ENCODE results near the gene PEMT.

Gene PEMT

DNA sequence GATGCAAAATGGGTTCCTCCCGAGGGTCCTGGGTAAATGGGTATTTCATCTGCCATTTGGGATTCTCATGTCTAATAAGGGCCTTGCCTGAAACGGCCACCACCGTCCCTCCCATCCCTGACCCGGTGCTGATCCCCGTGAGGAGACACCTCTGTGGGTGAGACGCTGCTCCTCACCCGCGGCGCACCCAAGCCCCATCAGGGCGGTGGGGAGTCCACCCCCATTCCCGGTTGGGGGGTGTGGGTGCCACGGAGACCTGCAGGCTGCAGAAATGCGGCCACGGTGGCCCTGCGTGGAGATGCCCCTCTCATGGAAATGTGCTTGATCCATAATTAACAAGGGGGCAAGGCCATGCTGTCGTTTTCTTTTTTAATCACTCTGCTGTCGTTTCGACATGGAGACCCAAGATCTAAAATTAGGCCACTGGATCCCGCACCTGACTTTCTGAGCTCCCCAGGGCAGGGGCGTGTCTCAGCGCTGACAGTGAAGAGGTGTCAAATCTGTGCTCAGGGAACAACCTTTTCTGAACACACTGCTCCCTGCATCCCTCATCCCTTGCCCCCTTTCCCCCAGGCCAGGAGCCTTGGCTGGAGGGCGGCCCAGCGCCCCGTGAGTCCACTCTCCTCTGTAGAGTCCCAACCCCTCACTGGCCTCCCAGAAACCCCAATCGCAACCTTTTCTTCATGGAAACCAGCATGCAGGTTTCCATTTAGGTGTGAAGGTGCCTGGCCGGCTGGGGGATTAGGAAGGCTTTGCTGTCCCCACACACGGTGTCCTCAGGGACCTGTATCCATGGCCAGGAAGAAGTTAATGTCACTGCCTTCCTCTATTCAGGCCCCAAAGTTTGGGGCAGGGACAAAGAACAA is 38.9 kb downstream of the PEMT start:
- Histone ChIP-seq H3K36me3 (ENCODE audit: control insufficient read depth in 2 of 2, insufficient read depth in 1 of 2, low read length in 2 of 2) (no peaks in the 10 kb centered on the region), H3K27ac (ENCODE audit: extremely low read depth, low read depth, low read length) (no peak overlapping the region), H3K4me1 (ENCODE audit: control insufficient read depth, insufficient read depth, low read length) (no peaks in the 10 kb centered on the region), H3K4me3 (ENCODE audit: low read depth, low read length) (no peak overlapping the region), H3K9me3 (ENCODE audit: control insufficient read depth, insufficient read depth, low read depth, low read length) (no peaks in the 10 kb centered on the region)
- TF ChIP-seq OVOL3 (tag by site-specific recombination; IDR thresholded peaks at IDR 0.05): no peak
- no peak for TF ChIP-seq ZNF623 (tag by site-specific recombination; IDR thresholded peaks at IDR 0.05)
- no peak for TF ChIP-seq KLF7 (tag by site-specific recombination; IDR thresholded peaks at IDR 0.05; ENCODE audit: borderline replicate concordance)
- TF ChIP-seq ZNF776 (tag by site-specific recombination; IDR thresholded peaks at IDR 0.05; ENCODE audit: borderline replicate concordance): no peak
- TF ChIP-seq ZNF561 (tag by site-specific recombination; IDR thresholded peaks at IDR 0.05; ENCODE audit: borderline replicate concordance): no peak
- no peak for TF ChIP-seq YY1 (tag by site-specific recombination; IDR thresholded peaks at IDR 0.05)
- no peak for TF ChIP-seq SP3 (tag by site-specific recombination; IDR thresholded peaks at IDR 0.05)
- TF ChIP-seq ZFP3 (tag by site-specific recombination; IDR thresholded peaks at IDR 0.05; ENCODE audit: low read depth): no peak
- no peak for TF ChIP-seq ZNF202 (tag by site-specific recombination; IDR thresholded peaks at IDR 0.05; ENCODE audit: borderline replicate concordance)
- no peak for TF ChIP-seq IKZF3 (tag by site-specific recombination; IDR thresholded peaks at IDR 0.05)
- no peak for TF ChIP-seq ZSCAN23 (tag by site-specific recombination; IDR thresholded peaks at IDR 0.05)
- no peak for TF ChIP-seq GLI2 (tag by site-specific recombination; IDR thresholded peaks at IDR 0.05; ENCODE audit: borderline replicate concordance, low read depth)
- no peak for TF ChIP-seq ZNF777 (tag by site-specific recombination; IDR thresholded peaks at IDR 0.05; ENCODE audit: borderline replicate concordance)
- ChIA-PET POLR2A (interaction anchor here (0.7 kb wide), 1 partner anchor 8 kb away, joined by 3 read pairs; no protein-coding TSS in a partner anchor), CTCF (no interaction called here)

DNA sequence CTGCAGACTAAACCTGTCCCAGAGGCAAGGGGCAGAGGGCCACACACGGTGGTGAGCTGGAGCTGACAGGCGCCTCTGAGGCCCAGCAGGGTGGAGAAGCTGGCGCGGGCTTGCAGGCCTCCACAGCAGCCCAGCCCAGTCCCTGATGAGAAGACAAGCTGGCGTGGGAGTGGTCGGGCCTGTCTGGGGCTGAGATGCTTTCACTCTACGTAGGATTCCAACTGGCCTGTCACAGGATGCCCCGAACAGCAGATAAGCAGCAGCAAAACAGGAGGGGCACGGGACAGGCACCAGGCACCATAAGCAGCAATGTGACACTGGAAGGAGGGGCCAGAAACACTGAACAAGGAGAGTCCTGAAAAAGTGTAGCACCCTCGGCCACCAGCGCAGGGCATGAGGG is 40.1 kb downstream of the PEMT start:
- Histone ChIP-seq H3K4me1 (ENCODE audit: control insufficient read depth, insufficient read depth, low read length) (no peaks in the 10 kb centered on the region), H3K4me3 (ENCODE audit: low read depth, low read length) (no peak overlapping the region), H3K36me3 (ENCODE audit: control insufficient read depth in 2 of 2, insufficient read depth in 1 of 2, low read length in 2 of 2) (no peaks in the 10 kb centered on the region), H3K27ac (ENCODE audit: extremely low read depth, low read depth, low read length) (no peak overlapping the region), H3K9me3 (ENCODE audit: control insufficient read depth, insufficient read depth, low read depth, low read length) (no peaks in the 10 kb centered on the region)
- ChIA-PET CTCF (no interaction called here), POLR2A (interaction anchor here (1.3 kb wide), 1 partner anchor 55 kb away, joined by 4 read pairs; the partner anchor contains the start of gene RASD1)
- TF ChIP-seq, protein P1, sequence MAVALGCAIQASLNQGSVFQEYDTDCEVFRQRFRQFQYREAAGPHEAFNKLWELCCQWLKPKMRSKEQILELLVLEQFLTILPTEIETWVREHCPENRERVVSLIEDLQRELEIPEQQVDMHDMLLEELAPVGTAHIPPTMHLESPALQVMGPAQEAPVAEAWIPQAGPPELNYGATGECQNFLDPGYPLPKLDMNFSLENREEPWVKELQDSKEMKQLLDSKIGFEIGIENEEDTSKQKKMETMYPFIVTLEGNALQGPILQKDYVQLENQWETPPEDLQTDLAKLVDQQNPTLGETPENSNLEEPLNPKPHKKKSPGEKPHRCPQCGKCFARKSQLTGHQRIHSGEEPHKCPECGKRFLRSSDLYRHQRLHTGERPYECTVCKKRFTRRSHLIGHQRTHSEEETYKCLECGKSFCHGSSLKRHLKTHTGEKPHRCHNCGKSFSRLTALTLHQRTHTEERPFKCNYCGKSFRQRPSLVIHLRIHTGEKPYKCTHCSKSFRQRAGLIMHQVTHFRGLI (tag by site-specific recombination; IDR thresholded peaks at IDR 0.05): peak; percentile 99
- TF ChIP-seq ZNF394 (tag by site-specific recombination; IDR thresholded peaks at IDR 0.05; ENCODE audit: borderline replicate concordance): peak; percentile 69; the same call in 1 of the 2 replicates
- peak; percentile 27; the same call in 1 of the 2 replicates for TF ChIP-seq ZFHX2 (tag by site-specific recombination; conservative IDR thresholded peaks at IDR 0.05)
- TF ChIP-seq ZNF747 (tag by site-specific recombination; IDR thresholded peaks at IDR 0.05): no peak
- no peak for TF ChIP-seq ZNF16 (tag by site-specific recombination; IDR thresholded peaks at IDR 0.05; ENCODE audit: low read depth)
- TF ChIP-seq ZNF473 (tag by site-specific recombination; IDR thresholded peaks at IDR 0.05): no peak
- TF ChIP-seq ZIC2 (tag by site-specific recombination; IDR thresholded peaks at IDR 0.05): peak; percentile 64
- TF ChIP-seq ZNF140 (tag by site-specific recombination; IDR thresholded peaks at IDR 0.05): no peak
- TF ChIP-seq ZNF600 (tag by site-specific recombination; IDR thresholded peaks at IDR 0.05): peak; percentile 43; the same call in 1 of the 2 replicates

All from HEK293 (cell line).